ENCODE measurements around the gene RTP2. TPM values are rescaled to one million over a fixed set of nuclear protein-coding genes. Genes with fewer than 3 reads are reported as not detected.

RTP2 gene
- total and polyA plus RNA-seq, 9 of the 15 experiments (the other 6 are each of a cell fraction or from before 2014, with no cell fraction given) = not detected

- TF ChIP-seq, protein P1, sequence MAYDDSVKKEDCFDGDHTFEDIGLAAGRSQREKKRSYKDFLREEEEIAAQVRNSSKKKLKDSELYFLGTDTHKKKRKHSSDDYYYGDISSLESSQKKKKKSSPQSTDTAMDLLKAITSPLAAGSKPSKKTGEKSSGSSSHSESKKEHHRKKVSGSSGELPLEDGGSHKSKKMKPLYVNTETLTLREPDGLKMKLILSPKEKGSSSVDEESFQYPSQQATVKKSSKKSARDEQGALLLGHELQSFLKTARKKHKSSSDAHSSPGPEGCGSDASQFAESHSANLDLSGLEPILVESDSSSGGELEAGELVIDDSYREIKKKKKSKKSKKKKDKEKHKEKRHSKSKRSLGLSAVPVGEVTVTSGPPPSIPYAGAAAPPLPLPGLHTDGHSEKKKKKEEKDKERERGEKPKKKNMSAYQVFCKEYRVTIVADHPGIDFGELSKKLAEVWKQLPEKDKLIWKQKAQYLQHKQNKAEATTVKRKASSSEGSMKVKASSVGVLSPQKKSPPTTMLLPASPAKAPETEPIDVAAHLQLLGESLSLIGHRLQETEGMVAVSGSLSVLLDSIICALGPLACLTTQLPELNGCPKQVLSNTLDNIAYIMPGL (CRISPR knock-in tag; IDR thresholded peaks at IDR 0.05) = no peak
- TF ChIP-seq PRPF4 (IDR thresholded peaks at IDR 0.05; ENCODE audit: insufficient read depth, low read depth, low read length, poor library complexity, severe bottlenecking) = peak; percentile 68
- no peak for TF ChIP-seq C11orf30 (IDR thresholded peaks at IDR 0.05; ENCODE audit: low read depth)
- TF ChIP-seq BRD4 (IDR thresholded peaks at IDR 0.05) = peak; percentile 42; the same call in 1 of the 2 replicates
- TF ChIP-seq MAFG (tag; conservative IDR thresholded peaks at IDR 0.05) = no peak
- TF ChIP-seq, protein P2, sequence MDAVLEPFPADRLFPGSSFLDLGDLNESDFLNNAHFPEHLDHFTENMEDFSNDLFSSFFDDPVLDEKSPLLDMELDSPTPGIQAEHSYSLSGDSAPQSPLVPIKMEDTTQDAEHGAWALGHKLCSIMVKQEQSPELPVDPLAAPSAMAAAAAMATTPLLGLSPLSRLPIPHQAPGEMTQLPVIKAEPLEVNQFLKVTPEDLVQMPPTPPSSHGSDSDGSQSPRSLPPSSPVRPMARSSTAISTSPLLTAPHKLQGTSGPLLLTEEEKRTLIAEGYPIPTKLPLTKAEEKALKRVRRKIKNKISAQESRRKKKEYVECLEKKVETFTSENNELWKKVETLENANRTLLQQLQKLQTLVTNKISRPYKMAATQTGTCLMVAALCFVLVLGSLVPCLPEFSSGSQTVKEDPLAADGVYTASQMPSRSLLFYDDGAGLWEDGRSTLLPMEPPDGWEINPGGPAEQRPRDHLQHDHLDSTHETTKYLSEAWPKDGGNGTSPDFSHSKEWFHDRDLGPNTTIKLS (IDR thresholded peaks at IDR 0.05; ENCODE audit: borderline replicate concordance, low read depth) = peak; percentile 85
- TF ChIP-seq JUNB (CRISPR knock-in tag; conservative IDR thresholded peaks at IDR 0.05) = 0 out of 2 replicates have a peak, but pooled peaks have one; percentile 39
- TF ChIP-seq CUX1 (CRISPR knock-in tag; IDR thresholded peaks at IDR 0.05) = no peak
- TF ChIP-seq TEAD1 (CRISPR knock-in tag; IDR thresholded peaks at IDR 0.05) = peak in 1 of 2 experiments; percentile 45; a peak in 1 of 4 replicates
- TF ChIP-seq MEF2A (IDR thresholded peaks at IDR 0.05; ENCODE audit: control insufficient read depth, low read depth, low read length) = peak; percentile 3; the same call in 1 of the 2 replicates
- TF ChIP-seq USF1 (CRISPR knock-in tag; IDR thresholded peaks at IDR 0.05) = peak; percentile 98
- TF ChIP-seq, protein P3, sequence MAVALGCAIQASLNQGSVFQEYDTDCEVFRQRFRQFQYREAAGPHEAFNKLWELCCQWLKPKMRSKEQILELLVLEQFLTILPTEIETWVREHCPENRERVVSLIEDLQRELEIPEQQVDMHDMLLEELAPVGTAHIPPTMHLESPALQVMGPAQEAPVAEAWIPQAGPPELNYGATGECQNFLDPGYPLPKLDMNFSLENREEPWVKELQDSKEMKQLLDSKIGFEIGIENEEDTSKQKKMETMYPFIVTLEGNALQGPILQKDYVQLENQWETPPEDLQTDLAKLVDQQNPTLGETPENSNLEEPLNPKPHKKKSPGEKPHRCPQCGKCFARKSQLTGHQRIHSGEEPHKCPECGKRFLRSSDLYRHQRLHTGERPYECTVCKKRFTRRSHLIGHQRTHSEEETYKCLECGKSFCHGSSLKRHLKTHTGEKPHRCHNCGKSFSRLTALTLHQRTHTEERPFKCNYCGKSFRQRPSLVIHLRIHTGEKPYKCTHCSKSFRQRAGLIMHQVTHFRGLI (CRISPR knock-in tag; IDR thresholded peaks at IDR 0.05) = no peak
These were observed 43.1 kb upstream of the RTP2 start, which contains the start of gene BCL6 (continued) for GRCh38 chr3:187745201-187746058.

Data from K562 (cell line).